ENCODE measurements around the gene SPG11.
"Not testable (repeated sequence)": the region's sequence is repeated elsewhere in the genome, so short reads cannot be mapped to it uniquely, and the experiment has no call there.

The SPG11 gene

GRCh38 chr15:44673639-44674038, 10.2 kb upstream of the SPG11 start:
- no peak for DNase-seq

DNA sequence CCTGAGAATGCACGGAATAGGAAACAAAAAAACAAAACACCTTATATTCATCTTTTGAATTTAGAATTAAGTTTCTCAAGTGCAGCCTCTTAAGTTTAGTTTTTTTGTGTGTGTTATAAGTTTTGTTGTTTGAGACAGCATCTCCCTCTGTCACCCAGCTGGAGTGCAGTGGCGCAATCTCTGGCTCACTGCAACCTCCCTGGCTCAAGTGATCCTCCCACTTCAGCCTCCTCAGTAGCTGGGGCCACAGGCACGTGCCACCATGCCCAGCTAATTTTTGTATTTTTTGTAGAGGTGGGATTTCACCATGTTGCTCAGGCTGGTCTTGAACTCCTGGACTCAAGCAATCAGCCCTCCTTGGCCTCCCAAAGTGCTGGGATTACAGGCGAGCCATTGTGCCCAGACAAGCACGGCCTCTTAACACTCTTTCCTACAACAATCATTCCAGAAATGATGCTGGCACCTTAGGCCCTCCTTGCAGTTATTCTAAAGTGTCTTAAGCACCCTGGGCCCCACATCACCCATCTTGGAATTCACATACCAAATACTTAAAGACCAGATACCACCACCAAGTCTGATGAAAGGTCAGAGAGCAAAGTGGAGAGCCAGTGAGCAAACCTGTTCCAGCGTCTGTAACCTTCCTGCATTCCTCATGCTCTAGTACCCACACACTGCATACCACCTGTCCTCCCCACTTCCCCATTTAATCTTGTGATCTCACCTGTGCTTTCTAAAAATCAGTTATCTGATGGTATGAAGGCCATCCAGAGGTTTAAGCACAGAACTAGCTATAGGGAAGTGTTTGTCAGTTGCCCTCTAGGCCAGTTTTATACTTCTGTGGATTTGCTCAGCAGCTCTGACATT, 6.9 kb upstream of the SPG11 start:
- no peak for DNase-seq

GRCh38 chr15:44668921-44669320, 5.5 kb upstream of the SPG11 start:
- no peak for DNase-seq

DNA sequence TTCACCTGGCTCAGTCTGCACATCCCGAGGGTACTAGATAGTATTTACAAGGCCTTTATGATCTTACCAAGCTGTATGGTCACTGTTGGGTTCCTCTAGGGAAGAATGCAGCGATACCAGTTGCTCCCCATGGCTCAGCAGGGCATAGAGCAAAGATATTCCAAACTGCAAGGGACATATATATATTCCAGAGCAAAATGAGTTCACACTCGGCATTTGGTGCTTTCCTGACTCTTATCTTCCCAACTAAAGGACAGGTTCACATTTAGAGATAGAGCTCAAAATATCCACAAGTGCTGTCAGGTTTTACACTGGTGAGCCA, 3.5 kb upstream of the SPG11 start:
- no peak for DNase-seq

DNA sequence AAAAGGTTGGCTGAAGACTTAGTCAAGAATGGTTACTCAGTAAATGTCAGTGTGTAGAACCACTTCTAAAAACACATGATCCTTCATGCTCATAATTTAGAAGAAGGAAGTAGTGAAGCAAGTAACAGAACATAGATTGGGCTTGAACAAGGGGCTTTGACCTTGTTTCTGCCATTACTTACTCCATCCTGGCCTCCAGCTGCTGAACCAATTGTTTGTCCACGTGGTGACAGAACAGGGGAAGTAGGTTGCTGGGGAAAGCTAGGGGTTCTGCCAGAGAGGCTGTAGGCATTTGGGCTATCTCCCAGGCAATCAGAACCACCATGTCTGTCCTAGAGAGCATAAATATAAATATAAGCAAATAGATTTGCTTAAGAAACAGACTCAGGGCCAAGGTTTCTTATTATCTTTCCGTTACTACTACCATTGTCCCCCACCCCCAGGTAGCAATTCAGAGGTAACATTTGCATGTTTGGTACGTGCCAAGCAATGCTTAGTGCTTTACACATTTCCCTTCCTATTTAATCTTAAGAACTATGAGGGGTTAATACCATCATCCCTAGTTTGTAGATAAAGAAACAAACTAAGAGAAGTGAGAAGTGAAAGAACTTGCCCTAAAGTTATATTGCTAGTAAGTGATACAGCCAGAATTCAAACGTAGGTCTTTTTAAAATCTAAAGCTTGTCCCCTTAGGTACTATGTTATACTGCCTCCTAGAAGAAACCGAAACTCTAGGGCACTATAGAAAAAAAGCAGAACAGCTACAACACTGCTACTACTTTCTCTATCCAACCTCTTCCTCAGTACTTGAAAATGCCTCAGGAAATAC, 3.0 kb upstream of the SPG11 start:
- no peak for DNase-seq

- DNase-seq, result peak; percentile 52
These were observed 718 bp downstream of the SPG11 start for GRCh38 chr15:44662478-44663409.

GRCh38 chr15:44661576-44661975, 1.9 kb downstream of the SPG11 start:
- DNase-seq, result no peak

DNA sequence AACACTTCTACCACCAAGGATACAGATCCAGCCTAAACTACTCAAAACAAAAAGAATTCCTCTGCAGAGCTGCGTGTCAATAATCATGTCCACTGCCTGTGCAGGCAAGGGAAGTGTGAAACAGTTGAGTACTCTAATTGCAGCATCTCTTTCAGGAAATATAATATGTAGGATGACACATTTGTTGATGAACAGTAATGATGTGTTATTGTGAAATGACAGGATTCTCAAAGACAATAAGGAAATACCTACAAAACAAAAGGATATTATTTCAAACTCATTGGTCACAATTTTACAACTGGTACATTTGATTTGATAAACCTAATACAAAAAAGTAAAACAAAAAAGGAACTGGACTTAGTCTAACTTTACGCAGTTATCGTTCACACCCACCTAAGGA, 4.4 kb downstream of the SPG11 start:
- DNase-seq, result no peak

GRCh38 chr15:44657378-44657777, 6.1 kb downstream of the SPG11 start:
- no peak for DNase-seq

GRCh38 chr15:44656913-44657312, 6.5 kb downstream of the SPG11 start:
- DNase-seq, result no peak

DNA sequence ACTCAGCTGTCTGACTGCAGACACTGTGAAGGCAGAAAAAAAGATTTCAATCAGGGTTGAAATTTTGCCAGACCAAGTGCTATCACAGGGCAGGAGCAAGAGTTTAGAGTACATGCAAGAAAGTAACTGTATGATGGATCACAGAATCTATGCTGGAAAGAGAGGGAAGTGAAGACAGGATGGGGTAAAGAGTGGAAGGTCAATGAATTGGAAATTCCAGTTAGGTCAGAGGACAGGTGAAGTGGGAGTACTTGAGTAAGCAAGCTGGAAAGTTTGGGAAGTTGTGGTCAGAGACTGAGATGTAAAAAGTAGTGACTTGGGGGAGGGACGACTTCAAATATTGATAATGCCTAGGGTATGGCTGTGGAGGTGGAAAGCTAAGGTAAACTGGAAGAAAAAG, 7.2 kb downstream of the SPG11 start:
- DNase-seq, result no peak

GRCh38 chr15:44654858-44655257, 8.6 kb downstream of the SPG11 start:
- no peak for DNase-seq

DNA sequence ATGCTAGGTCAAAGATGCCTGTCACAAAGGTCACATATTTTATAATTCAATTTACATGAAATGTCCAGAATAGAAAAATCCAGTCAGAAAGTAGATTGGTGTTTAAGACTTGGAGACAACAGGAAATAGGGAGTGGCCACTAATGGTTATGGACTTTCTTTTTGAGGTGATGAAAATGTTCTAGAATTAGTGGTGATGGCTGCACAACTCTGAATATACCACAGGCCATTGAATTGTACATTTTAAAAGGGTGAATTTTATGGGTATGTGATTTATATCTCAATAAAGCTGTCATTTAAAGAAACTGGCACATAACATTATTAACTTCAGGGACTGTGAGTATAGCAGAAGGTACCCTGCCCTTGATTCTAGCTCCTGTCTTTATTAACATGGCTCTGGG, 15.8 kb downstream of the SPG11 start:
- no peak for DNase-seq

GRCh38 chr15:44647036-44647435, 16.4 kb downstream of the SPG11 start:
- no peak for DNase-seq

DNA sequence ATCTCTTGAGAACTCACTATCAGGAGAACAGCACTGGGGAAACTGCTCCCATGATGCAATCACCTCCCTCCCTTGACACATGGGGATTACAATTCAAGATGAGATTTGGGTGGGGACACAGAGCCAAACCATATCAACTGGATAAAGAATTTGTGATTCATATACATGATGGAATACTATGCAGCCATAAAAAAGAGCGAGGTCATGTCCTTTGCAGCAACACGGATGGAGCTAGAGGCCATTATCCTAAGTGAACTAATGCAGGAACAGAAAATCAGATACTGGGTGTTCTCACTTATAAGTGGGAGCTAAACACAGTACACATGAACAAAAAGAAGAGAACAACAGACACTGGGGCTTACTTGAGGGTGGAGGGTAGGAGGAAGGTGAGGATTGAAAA, 17.0 kb downstream of the SPG11 start:
- DNase-seq, result no peak

- DNase-seq, result no peak
These were observed 21.8 kb downstream of the SPG11 start for GRCh38 chr15:44641651-44642050.

DNA sequence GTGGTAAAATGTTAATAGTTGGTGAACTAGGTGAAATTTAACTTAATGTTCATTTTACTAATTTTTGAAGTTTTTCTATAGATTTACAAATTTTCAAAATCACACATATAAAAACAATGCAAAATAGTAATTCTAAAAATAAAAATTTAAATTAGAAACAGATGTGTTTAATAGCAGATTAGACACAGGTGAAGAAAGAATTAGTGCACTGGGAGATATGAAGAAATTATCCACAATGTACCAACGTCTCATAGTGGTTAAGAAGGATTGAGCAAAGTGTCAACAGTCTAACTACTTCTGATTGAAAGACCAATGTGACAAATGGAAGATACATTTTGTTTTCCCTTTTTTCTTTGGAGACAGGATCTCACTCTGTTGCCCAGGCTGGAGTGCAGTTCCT, 26.5 kb downstream of the SPG11 start:
- DNase-seq, result no peak

DNA sequence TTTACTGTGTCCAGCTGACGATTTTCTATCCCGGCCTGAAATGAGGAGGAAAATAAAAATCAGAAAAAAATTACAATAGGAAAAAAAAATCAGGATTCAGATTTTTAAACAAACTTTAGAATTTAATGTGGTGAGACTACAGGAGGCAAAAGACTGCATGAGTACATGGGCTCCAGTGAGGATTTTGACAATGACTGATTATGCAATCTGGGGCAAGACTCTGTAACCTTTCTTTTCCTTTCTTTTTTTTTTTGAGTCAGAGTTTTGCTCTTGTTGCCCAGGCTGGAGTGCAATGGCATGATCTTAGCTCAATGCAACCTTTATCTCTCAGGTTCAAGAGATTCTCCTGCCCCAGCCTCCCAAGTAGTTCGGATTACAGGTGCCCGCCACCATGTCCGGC, 29.9 kb downstream of the SPG11 start:
- no peak for DNase-seq

GRCh38 chr15:44625286-44625685, 38.2 kb downstream of the SPG11 start:
- DNase-seq, result not testable (repeated sequence)

- no peak for DNase-seq
These were observed 40.3 kb downstream of the SPG11 start for GRCh38 chr15:44623178-44623577.

DNA sequence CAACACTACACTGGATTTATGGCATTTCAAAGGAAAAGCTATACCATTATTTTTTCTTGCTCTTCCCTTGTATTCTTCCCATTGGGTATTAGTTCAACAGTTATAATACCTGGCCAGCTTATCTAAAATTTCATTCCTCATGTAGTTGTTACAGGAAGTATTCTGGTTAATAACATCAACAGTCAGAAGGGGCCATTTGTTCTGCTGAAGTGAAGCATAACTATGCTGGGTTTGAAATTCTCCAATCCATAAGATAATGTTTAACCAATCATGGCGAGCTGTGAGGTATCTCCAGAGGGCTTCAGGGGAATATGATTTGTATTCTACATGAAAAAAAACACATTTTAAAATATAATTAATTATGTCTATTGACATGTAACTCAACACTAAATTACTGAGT, 43.4 kb downstream of the SPG11 start:
- no peak for DNase-seq

GRCh38 chr15:44616974-44617373, 46.5 kb downstream of the SPG11 start:
- DNase-seq, result no peak

DNA sequence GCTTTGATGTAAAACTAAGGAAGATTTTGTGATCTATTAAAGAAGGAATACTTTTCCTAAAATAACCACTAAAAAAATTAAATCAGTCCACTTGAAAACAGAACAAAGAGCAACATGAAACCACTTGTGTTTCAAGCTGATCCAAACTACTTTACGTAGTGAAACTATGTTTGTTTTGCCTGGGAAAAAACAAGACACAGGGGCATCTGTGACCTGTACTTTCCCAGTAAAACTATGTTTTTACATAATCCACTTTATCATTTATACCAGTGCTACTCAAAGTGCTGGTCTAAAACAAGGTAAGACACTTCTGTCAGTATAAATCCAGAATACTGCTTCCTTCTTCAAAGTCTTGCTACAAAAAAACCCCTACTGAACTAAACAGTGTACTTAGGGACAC, 56.7 kb downstream of the SPG11 start:
- no peak for DNase-seq
